VCaP (cell line): ENCODE data around the gene TSEN54.

ENCODE experiments used
- H3K27ac ChIP-seq: fragments of 450-650 bp; 2 replicates; pipeline ENCODE4 v1.5.1; 2017
- CTCF ChIP-seq: fragments of 450-650 bp; conservative IDR thresholded peaks from 2 replicates; pipeline ENCODE4 v1.5.1; 2017; ENCODE audit warnings: mild to moderate bottlenecking, moderate library complexity

TSEN54 gene

DNA sequence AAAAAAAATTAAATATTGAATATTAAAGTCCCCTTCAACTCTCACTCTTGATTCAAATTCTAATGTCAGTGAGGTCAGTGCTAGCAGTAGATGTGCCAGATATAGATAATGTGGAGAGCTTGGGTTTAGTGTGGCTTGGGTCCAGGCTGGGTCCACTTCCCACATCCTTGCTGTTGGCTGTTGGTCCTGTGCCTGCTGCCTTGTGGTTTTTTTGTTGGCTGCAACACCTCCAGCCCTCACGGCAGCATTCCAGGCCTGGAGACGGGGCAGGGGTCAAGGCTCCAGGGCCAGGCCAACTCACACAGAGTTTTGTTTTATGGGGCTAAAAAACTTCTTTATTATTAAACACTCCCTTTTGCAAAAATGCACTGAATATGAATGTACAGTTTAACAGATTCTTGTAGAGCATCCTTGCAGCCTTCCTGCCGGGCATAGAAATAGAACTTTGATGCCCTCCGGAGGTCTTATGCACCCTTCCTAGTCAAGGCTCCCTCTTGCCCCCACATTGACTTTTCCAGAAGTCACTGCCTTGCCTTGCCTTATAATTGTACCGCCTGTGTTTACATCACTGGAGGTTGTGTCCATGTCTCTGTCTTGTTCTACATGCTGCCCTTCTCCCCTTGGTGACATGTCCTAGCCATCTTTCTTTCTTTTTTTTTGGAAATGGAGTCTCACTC is 45.7 kb downstream of the TSEN54 start:
- no peak overlapping the region for H3K27ac ChIP-seq
- no peak for TF ChIP-seq CTCF

- no peak overlapping the region for H3K27ac ChIP-seq
These were observed 46.9 kb downstream of the TSEN54 start for GRCh38 chr17:75563063-75563758.

DNA sequence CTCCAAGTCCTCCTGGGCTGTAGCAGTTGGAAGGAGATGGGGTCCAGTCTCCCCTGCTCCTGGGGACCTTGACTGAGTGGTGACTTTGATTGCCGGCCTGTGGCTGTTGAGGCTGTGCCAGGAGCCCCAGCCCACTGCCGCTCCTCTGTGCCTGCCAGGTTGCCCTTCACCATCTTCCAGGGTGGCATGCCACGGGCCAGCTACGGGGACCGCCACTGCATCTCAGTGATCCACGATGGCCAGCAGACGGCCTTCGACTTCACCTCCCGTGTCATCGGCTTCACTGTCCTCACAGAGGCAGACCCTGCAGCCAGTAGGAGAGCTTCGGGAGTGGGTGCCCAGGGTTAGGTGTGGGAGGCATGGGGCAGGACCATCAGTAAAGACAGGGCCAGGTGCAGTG is 47.9 kb downstream of the TSEN54 start:
- no peak for TF ChIP-seq CTCF
- no peak overlapping the region; the same call in 1 of the 2 replicates for H3K27ac ChIP-seq

More at GRCh38 chr17:75563063-75563758, 46.9 kb downstream of the TSEN54 start:
- TF ChIP-seq CTCF = no peak

- no peak for TF ChIP-seq CTCF
- peak overlapping the region; percentile 15 for H3K27ac ChIP-seq
These were observed 48.7 kb downstream of the TSEN54 start for GRCh38 chr17:75565066-75565465.

GRCh38 chr17:75565618-75566017 is 49.3 kb downstream of the TSEN54 start:
- H3K27ac ChIP-seq = peak overlapping the region; percentile 15
- no peak for TF ChIP-seq CTCF

DNA sequence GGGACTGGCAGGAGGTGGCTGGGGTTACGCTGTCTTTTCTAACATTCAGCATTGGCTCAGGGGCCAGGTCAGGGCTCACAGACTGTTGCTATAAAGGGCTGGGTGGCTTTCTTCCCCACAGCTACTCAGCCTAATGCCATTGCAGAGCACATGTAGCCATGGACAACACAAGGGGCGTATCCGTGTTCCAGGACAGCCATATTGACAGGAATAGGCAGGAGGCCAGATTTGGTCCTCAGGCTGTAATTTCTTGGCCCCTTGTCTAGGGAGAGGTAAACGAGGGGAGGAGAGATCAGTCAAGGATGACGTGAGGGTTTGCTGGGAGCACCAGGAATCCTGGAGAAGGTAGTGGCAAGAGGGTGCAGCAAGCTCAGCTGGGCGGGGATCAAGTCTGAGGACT is 50.1 kb downstream of the TSEN54 start:
- TF ChIP-seq CTCF = no peak
- no peak overlapping the region for H3K27ac ChIP-seq

DNA sequence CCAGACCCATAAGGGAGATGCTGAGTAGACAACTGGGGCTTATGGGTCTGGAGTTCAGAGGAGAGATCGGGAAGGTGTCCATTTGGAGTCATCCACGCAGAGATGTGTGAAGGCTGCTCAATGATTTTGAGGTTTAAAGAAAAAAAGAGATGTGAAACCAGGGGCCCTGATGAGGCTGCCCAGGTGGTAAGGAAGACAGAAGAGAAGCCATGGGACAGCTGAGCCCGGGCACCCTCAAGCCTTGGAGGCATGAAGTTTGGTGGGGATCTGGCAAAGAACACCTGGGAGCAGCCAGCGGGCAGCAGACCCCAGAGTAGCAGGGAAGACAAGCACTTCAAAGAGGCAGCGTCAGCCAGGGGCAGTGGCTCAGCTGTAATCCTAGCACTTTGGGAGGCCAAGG is 50.5 kb downstream of the TSEN54 start:
- H3K27ac ChIP-seq = no peak overlapping the region
- TF ChIP-seq CTCF = no peak
